Right lobe of liver (tissue), 4 donors: ENCODE results near the gene CHRNA3.

Experiments used
- POLR2A ChIP-seq: fragments of 450-650 bp; IDR thresholded peaks from one replicate; pipeline ENCODE4 v1.6.1; 2017; ENCODE audit warnings: antibody characterized with exemption, mild to moderate bottlenecking
- TF ChIP-seq, protein P1 (sequence below), 4 donors: fragments of 200-600 bp in 3 of 4; fragments of 450-650 bp in 1 of 4; IDR thresholded peaks; one replicate each; pipeline versions ENCODE4 v1.5.1 to v1.8.0; 2016 to 2022; ENCODE audit warnings: antibody characterized with exemption in 4 of 4, mild to moderate bottlenecking in 2 of 4
- donor health status: DM: no; HTN: no; CAD: no.
- donor health status: DM: no; HTN: no; CAD: no.
- donor health status: DM: no; HTN: yes; CAD: no.

DNA sequence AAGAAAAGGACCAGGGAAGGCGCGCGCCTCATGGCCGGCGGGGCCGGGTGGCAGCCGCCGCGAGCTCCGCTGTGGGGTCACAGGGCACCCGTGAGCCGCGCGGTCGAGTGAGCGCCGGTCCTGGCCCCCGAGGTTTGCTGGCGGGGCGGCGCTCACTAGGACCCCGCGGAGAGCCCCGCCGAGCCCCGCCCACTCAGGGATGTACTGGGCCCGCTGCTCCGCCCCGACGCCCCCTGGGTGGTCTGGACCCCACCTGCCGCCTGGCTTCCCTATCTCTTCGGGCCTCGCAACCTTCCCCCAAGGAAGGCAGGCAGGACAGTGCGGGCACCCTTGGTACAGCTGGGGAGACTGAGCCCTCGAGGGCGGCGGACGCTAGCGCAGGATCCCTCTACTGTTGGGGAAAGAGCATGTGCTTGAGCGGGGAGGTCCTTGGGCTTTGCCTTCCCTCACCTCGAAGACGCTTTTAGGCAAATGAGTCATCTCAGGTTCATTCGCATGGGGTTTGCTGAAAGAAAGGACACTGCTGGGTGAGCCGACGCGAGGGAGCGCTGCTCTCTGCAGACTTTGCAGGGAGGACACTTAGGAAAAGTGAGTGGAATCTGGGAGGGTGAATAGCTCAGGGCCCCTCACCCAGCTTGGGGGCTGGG, 20.4 kb upstream of the CHRNA3 start, which contains the start of gene CHRNB4:
- TF ChIP-seq, protein P1, sequence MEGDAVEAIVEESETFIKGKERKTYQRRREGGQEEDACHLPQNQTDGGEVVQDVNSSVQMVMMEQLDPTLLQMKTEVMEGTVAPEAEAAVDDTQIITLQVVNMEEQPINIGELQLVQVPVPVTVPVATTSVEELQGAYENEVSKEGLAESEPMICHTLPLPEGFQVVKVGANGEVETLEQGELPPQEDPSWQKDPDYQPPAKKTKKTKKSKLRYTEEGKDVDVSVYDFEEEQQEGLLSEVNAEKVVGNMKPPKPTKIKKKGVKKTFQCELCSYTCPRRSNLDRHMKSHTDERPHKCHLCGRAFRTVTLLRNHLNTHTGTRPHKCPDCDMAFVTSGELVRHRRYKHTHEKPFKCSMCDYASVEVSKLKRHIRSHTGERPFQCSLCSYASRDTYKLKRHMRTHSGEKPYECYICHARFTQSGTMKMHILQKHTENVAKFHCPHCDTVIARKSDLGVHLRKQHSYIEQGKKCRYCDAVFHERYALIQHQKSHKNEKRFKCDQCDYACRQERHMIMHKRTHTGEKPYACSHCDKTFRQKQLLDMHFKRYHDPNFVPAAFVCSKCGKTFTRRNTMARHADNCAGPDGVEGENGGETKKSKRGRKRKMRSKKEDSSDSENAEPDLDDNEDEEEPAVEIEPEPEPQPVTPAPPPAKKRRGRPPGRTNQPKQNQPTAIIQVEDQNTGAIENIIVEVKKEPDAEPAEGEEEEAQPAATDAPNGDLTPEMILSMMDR (IDR thresholded peaks at IDR 0.05): no peak
- no peak for TF ChIP-seq POLR2A
